Measurements from ENCODE around the gene BNIP2. TPM values are rescaled to one million over a fixed set of nuclear protein-coding genes. Genes with fewer than 3 reads are reported as not detected.
A peak's percentile ranks its signal among the peaks of the same experiment; 100 is the strongest.

Gene BNIP2
- total RNA-seq, 1 experiment from 2014 or later = 53.1 TPM

- no peaks in the 10 kb centered on the region for H3K79me2 ChIP-seq (ENCODE audit: insufficient read depth, low read length)
- RAD21 ChIA-PET (ENCODE audit: low non-redundant PET in 1 of 2, low total read pairs in 2 of 2, uncharacterized antibody in 2 of 2, unreplicated experiment in 2 of 2) = no interaction called here
- no peaks in the 10 kb centered on the region for H3K4me1 ChIP-seq (ENCODE audit: control insufficient read depth in 1 of 2, insufficient read depth in 2 of 2, low read length in 2 of 2)
- no peaks in the 10 kb centered on the region for H3K36me3 ChIP-seq (ENCODE audit: control insufficient read depth in 1 of 2, insufficient read depth in 2 of 2, low read length in 2 of 2)
- TF ChIP-seq, protein P1, sequence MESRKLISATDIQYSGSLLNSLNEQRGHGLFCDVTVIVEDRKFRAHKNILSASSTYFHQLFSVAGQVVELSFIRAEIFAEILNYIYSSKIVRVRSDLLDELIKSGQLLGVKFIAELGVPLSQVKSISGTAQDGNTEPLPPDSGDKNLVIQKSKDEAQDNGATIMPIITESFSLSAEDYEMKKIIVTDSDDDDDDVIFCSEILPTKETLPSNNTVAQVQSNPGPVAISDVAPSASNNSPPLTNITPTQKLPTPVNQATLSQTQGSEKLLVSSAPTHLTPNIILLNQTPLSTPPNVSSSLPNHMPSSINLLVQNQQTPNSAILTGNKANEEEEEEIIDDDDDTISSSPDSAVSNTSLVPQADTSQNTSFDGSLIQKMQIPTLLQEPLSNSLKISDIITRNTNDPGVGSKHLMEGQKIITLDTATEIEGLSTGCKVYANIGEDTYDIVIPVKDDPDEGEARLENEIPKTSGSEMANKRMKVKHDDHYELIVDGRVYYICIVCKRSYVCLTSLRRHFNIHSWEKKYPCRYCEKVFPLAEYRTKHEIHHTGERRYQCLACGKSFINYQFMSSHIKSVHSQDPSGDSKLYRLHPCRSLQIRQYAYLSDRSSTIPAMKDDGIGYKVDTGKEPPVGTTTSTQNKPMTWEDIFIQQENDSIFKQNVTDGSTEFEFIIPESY (IDR thresholded peaks at IDR 0.05; ENCODE audit: extremely low read depth, insufficient replicate concordance, low read length) = no peak
- no peak for TF ChIP-seq ZNF274 (IDR thresholded peaks at IDR 0.05; ENCODE audit: low read depth, low read length)
- no peak for TF ChIP-seq SRF (IDR thresholded peaks at IDR 0.05; ENCODE audit: low read depth)
- TF ChIP-seq CTCF (IDR thresholded peaks at IDR 0.05 in 2 of 3, conservative IDR thresholded peaks at IDR 0.05 in 1 of 3; ENCODE audit: borderline replicate concordance in 1 of 3, insufficient read depth in 1 of 3, low read depth in 2 of 3, low read length in 2 of 3) = 0 out of 6 replicates have a peak, but pooled peaks of 1 of the 3 experiments have one; percentile 17
- no peak for ATAC-seq
- no peak overlapping the region for H3K4me2 ChIP-seq (ENCODE audit: low read length)
- H3K27me3 ChIP-seq (ENCODE audit: insufficient read depth, low read length) = peaks cover 14% of the 10 kb centered on the region
- no peak for DNase-seq (ENCODE audit: low read depth, low spot score)
- no TSS peak for BruUV-seq (replicated peaks)
- intact Hi-C loops (cut with micrococcal nuclease) = no loop called here
- H3K9ac ChIP-seq (ENCODE audit: low read length) = no peak overlapping the region
- no peak overlapping the region for H3K27ac ChIP-seq (ENCODE audit: low read depth, low read length)
- H3K9me3 ChIP-seq (ENCODE audit: control insufficient read depth in 1 of 2, insufficient read depth in 1 of 2, low read depth in 1 of 2, low read length in 2 of 2) = no peaks in the 10 kb centered on the region
- CTCF ChIA-PET = interaction anchor here (1.1 to 1.8 kb wide), 3 partner anchors 12 to 590 kb away, joined by 3 to 4 read pairs (median 3); no protein-coding TSS in a partner anchor
- POLR2A ChIA-PET = no interaction called here
- H3K9me2 ChIP-seq (ENCODE audit: insufficient read depth) = no peaks in the 10 kb centered on the region
- no peak overlapping the region for H2AFZ ChIP-seq (ENCODE audit: low read depth, low read length, poor library complexity, severe bottlenecking)
- no peaks in the 10 kb centered on the region for H4K20me1 ChIP-seq (ENCODE audit: insufficient read depth)
- H3K4me3 ChIP-seq (replicated peaks in 1 of 2; ENCODE audit: low read depth in 1 of 2, low read length in 2 of 2) = no peak overlapping the region
Measured at GRCh38 chr15:59736181-59736580, 47.1 kb upstream of the BNIP2 start.

All from HCT116 (cell line).